ENCODE measurements around the gene GPR68.

GPR68 gene

GRCh38 chr14:91270619-91271018 lies 26.1 kb upstream of the GPR68 start:
- TF ChIP-seq SIN3A (IDR thresholded peaks at IDR 0.05; ENCODE audit: borderline replicate concordance, insufficient read depth, low read length) = no peak
- TF ChIP-seq TAF1 (IDR thresholded peaks at IDR 0.05; ENCODE audit: borderline replicate concordance, insufficient read depth, low read length) = no peak
- TF ChIP-seq FOXP2 (optimal IDR thresholded peaks at IDR 0.05; ENCODE audit: borderline replicate concordance, extremely low read depth, extremely low read length, insufficient read depth) = no peak
- no peak for TF ChIP-seq REST (IDR thresholded peaks at IDR 0.05; ENCODE audit: insufficient read depth in 1 of 2, low read depth in 2 of 2, low read length in 2 of 2)
- TF ChIP-seq POLR2AphosphoS5 (IDR thresholded peaks at IDR 0.05; ENCODE audit: low read depth, low read length) = no peak

- TF ChIP-seq SIN3A (IDR thresholded peaks at IDR 0.05; ENCODE audit: borderline replicate concordance, insufficient read depth, low read length) = no peak
- no peak for TF ChIP-seq REST (IDR thresholded peaks at IDR 0.05; ENCODE audit: insufficient read depth in 1 of 2, low read depth in 2 of 2, low read length in 2 of 2)
- TF ChIP-seq POLR2AphosphoS5 (IDR thresholded peaks at IDR 0.05; ENCODE audit: low read depth, low read length) = no peak
- TF ChIP-seq FOXP2 (optimal IDR thresholded peaks at IDR 0.05; ENCODE audit: borderline replicate concordance, extremely low read depth, extremely low read length, insufficient read depth) = no peak
- no peak for TF ChIP-seq TAF1 (IDR thresholded peaks at IDR 0.05; ENCODE audit: borderline replicate concordance, insufficient read depth, low read length)
These were observed 25.7 kb upstream of the GPR68 start for GRCh38 chr14:91270188-91270587.

- no peak for TF ChIP-seq FOXP2 (optimal IDR thresholded peaks at IDR 0.05; ENCODE audit: borderline replicate concordance, extremely low read depth, extremely low read length, insufficient read depth)
- no peak for TF ChIP-seq TAF1 (IDR thresholded peaks at IDR 0.05; ENCODE audit: borderline replicate concordance, insufficient read depth, low read length)
- no peak for TF ChIP-seq REST (IDR thresholded peaks at IDR 0.05; ENCODE audit: insufficient read depth in 1 of 2, low read depth in 2 of 2, low read length in 2 of 2)
- no peak for TF ChIP-seq POLR2AphosphoS5 (IDR thresholded peaks at IDR 0.05; ENCODE audit: low read depth, low read length)
- no peak for TF ChIP-seq SIN3A (IDR thresholded peaks at IDR 0.05; ENCODE audit: borderline replicate concordance, insufficient read depth, low read length)
These were observed 24.8 kb upstream of the GPR68 start for GRCh38 chr14:91269076-91269991.

- TF ChIP-seq FOXP2 (optimal IDR thresholded peaks at IDR 0.05; ENCODE audit: borderline replicate concordance, extremely low read depth, extremely low read length, insufficient read depth) (no peak), REST (IDR thresholded peaks at IDR 0.05; ENCODE audit: insufficient read depth in 1 of 2, low read depth in 2 of 2, low read length in 2 of 2) (no peak), TAF1 (IDR thresholded peaks at IDR 0.05; ENCODE audit: borderline replicate concordance, insufficient read depth, low read length) (no peak), POLR2AphosphoS5 (IDR thresholded peaks at IDR 0.05; ENCODE audit: low read depth, low read length) (no peak), SIN3A (IDR thresholded peaks at IDR 0.05; ENCODE audit: borderline replicate concordance, insufficient read depth, low read length) (no peak)
These were observed 23.5 kb upstream of the GPR68 start for GRCh38 chr14:91267965-91268437.

Data from PFSK-1 (cell line).